Lower lobe of right lung (tissue), 2 donors: ENCODE data around the gene TEX51. TPM values are rescaled to one million over a fixed set of nuclear protein-coding genes. Genes with fewer than 3 reads are reported as not detected.

Experiments used
- ATAC-seq, 2 donors: fragments of 200-7000 bp; cut with Tn5 transposase; one replicate each; pipeline ENCODE4 v1.9.1; 2020 to 2022; ENCODE audit warnings: mild to moderate bottlenecking in 2 of 2, moderate library complexity in 2 of 2
- DNase-seq: peaks from one replicate; pipeline ENCODE4 v3.0.0-alpha.2; 2020
- H3K27ac ChIP-seq: fragments of 200-600 bp; one replicate; pipeline ENCODE4 v1.8.0; 2022
- H3K27me3 ChIP-seq: fragments of 200-600 bp; one replicate; pipeline ENCODE4 v1.8.0; 2022; ENCODE audit warnings: low read depth
- H3K36me3 ChIP-seq: fragments of 200-600 bp; one replicate; pipeline ENCODE4 v1.8.0; 2022; ENCODE audit warnings: mild to moderate bottlenecking
- H3K4me1 ChIP-seq: fragments of 200-600 bp; one replicate; pipeline ENCODE4 v1.8.0; 2022
- H3K4me3 ChIP-seq: fragments of 200-600 bp; one replicate; pipeline ENCODE4 v1.8.0; 2022; ENCODE audit warnings: mild to moderate bottlenecking
- H3K9me3 ChIP-seq: fragments of 200-600 bp; one replicate; pipeline ENCODE4 v1.8.0; 2022
- CTCF ChIP-seq: fragments of 200-600 bp; IDR thresholded peaks from one replicate; pipeline ENCODE4 v1.8.0; 2022; ENCODE audit warnings: antibody characterized with exemption, mild to moderate bottlenecking
- intact Hi-C: fragments of 100-400 bp; cut with DNase I; formaldehyde crosslinking; loops from one replicate; pipeline ENCODE4 v1.11.0; 2022
- total RNA-seq: library from RNA; stranded (reverse); fragmentation: NEBNext Ultra II Directional; extraction: Animal tissue kit (Norgen Biotek cat#: 25700); gene quantifications from one replicate; pipeline ENCODE4 v1.2.1, GENCODE V29; 2021
- donor health status: DM: no; HTN: yes; CAD: no; lungs with severe emphysema.

TEX51 gene
- total RNA-seq, 1 donor from 2014 or later, result not detected

- ATAC-seq (no peak), DNase-seq (no peak)
- Histone ChIP-seq H3K4me3 (no peak overlapping the region), H3K9me3 (no peaks in the 10 kb centered on the region), H3K27ac (no peak overlapping the region), H3K4me1 (no peaks in the 10 kb centered on the region), H3K36me3 (no peaks in the 10 kb centered on the region), H3K27me3 (no peaks in the 10 kb centered on the region)
- intact Hi-C loops, result no loop called here
- no peak for TF ChIP-seq CTCF
Observed at GRCh38 chr2:126858991-126859390, 39.7 kb upstream of the TEX51 start.

GRCh38 chr2:126859631-126860030 lies 39.1 kb upstream of the TEX51 start:
- TF ChIP-seq CTCF, result no peak
- no peaks in the 10 kb centered on the region for H3K4me1 ChIP-seq
- no peaks in the 10 kb centered on the region for H3K27me3 ChIP-seq
- H3K4me3 ChIP-seq, result no peak overlapping the region
- intact Hi-C loops, result no loop called here
- no peaks in the 10 kb centered on the region for H3K36me3 ChIP-seq
- DNase-seq (no peak), ATAC-seq (no peak)
- H3K27ac ChIP-seq, result no peak overlapping the region
- no peaks in the 10 kb centered on the region for H3K9me3 ChIP-seq

GRCh38 chr2:126860385-126860784 lies 38.3 kb upstream of the TEX51 start:
- no peaks in the 10 kb centered on the region for H3K27me3 ChIP-seq
- no peaks in the 10 kb centered on the region for H3K9me3 ChIP-seq
- H3K27ac ChIP-seq, result no peak overlapping the region
- no peaks in the 10 kb centered on the region for H3K36me3 ChIP-seq
- no peak for TF ChIP-seq CTCF
- intact Hi-C loops, result no loop called here
- H3K4me1 ChIP-seq, result no peaks in the 10 kb centered on the region
- no peak for ATAC-seq
- H3K4me3 ChIP-seq, result no peak overlapping the region
- no peak for DNase-seq

- no peak for ATAC-seq
- no peaks in the 10 kb centered on the region for H3K9me3 ChIP-seq
- no peak for TF ChIP-seq CTCF
Observed at GRCh38 chr2:126862730-126863129, 36.0 kb upstream of the TEX51 start.

GRCh38 chr2:126863336-126864015 lies 35.2 kb upstream of the TEX51 start:
- intact Hi-C loops, result no loop called here
- no peaks in the 10 kb centered on the region for H3K9me3 ChIP-seq
- no peak overlapping the region for H3K27ac ChIP-seq
- no peaks in the 10 kb centered on the region for H3K36me3 ChIP-seq
- no peak for ATAC-seq
- no peak for DNase-seq
- H3K4me3 ChIP-seq, result no peak overlapping the region
- H3K27me3 ChIP-seq, result no peaks in the 10 kb centered on the region
- H3K4me1 ChIP-seq, result no peaks in the 10 kb centered on the region
- TF ChIP-seq CTCF, result no peak

More at GRCh38 chr2:126862730-126863129, 36.0 kb upstream of the TEX51 start:
- Histone ChIP-seq H3K27ac (no peak overlapping the region), H3K36me3 (no peaks in the 10 kb centered on the region), H3K27me3 (no peaks in the 10 kb centered on the region), H3K4me1 (no peaks in the 10 kb centered on the region), H3K4me3 (no peak overlapping the region)
- DNase-seq, result no peak
- intact Hi-C loops, result no loop called here
